Measurements from ENCODE around the gene MAPK7.

MAPK7 gene

GRCh38 chr17:19334331-19334730 lies 44.0 kb upstream of the MAPK7 start:
- Histone ChIP-seq H3K27me3 (ENCODE audit: control insufficient read depth in 2 of 2, insufficient read depth in 2 of 2, low read length in 2 of 2) (no peaks in the 10 kb centered on the region), H3K9me3 (ENCODE audit: control insufficient read depth in 2 of 2, low read length in 2 of 2) (no peaks in the 10 kb centered on the region), H3K4me3 (ENCODE audit: low read length in 2 of 2) (no peak overlapping the region), H3K4me1 (ENCODE audit: control insufficient read depth in 2 of 2, insufficient read depth in 2 of 2, low read length in 2 of 2) (no peaks in the 10 kb centered on the region), H3K36me3 (ENCODE audit: control insufficient read depth in 2 of 2, insufficient read depth in 2 of 2, low read length in 2 of 2) (peaks cover 0 to 4% of the 10 kb centered on the region in 2 donors), H3K27ac (ENCODE audit: low read depth in 2 of 2, low read length in 2 of 2) (no peak overlapping the region), H3K9ac (ENCODE audit: low read depth in 1 of 2, low read length in 2 of 2) (no peak overlapping the region)

DNA sequence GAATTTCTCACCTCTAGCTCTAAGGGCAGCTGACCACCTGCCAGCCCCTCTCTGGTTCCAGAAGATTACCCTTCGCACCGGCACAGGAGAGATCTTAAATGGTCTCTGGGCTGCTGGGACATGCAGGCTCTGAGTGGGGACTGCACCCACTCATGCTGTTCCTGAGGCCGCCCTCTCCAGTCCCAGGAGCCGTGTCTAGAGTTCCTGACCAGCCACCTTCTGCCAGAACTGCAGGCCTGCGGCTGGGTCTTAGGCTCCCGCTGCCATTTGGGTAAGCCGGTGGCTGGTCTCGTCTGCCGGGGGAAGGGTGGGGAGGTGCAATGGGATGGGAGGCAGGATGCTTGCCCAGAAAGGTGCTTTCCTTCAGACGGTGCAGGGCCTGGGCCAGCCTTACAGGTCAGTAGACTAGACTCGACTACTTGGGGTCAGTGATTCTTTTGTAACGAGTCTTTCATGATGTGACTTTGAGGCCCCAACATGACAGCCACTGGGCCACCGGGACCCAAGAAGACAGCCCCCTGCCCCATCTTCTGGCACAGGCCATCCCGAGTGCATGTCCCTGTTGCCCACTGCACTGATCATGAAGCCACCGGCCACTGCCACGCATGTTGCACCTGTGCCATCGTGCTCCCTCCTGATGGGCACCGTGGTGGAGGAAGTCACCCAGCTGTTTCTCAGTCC lies 42.2 kb upstream of the MAPK7 start:
- peaks cover 0 to 4% of the 10 kb centered on the region in 2 donors for H3K36me3 ChIP-seq (ENCODE audit: control insufficient read depth in 2 of 2, insufficient read depth in 2 of 2, low read length in 2 of 2)
- no peaks in the 10 kb centered on the region for H3K4me1 ChIP-seq (ENCODE audit: control insufficient read depth in 2 of 2, insufficient read depth in 2 of 2, low read length in 2 of 2)
- no peak overlapping the region for H3K4me3 ChIP-seq (ENCODE audit: low read length in 2 of 2)
- H3K9me3 ChIP-seq (ENCODE audit: control insufficient read depth in 2 of 2, low read length in 2 of 2) = no peaks in the 10 kb centered on the region
- no peak overlapping the region for H3K27ac ChIP-seq (ENCODE audit: low read depth in 2 of 2, low read length in 2 of 2)
- H3K27me3 ChIP-seq (ENCODE audit: control insufficient read depth in 2 of 2, insufficient read depth in 2 of 2, low read length in 2 of 2) = no peaks in the 10 kb centered on the region
- H3K9ac ChIP-seq (ENCODE audit: low read depth in 1 of 2, low read length in 2 of 2) = no peak overlapping the region

- Histone ChIP-seq H3K9ac (ENCODE audit: low read depth in 1 of 2, low read length in 2 of 2) (no peak overlapping the region), H3K4me3 (ENCODE audit: low read length in 2 of 2) (no peak overlapping the region), H3K36me3 (ENCODE audit: control insufficient read depth in 2 of 2, insufficient read depth in 2 of 2, low read length in 2 of 2) (peaks cover 0 to 4% of the 10 kb centered on the region in 2 donors)
Observed at GRCh38 chr17:19336938-19337711, 41.2 kb upstream of the MAPK7 start.

DNA sequence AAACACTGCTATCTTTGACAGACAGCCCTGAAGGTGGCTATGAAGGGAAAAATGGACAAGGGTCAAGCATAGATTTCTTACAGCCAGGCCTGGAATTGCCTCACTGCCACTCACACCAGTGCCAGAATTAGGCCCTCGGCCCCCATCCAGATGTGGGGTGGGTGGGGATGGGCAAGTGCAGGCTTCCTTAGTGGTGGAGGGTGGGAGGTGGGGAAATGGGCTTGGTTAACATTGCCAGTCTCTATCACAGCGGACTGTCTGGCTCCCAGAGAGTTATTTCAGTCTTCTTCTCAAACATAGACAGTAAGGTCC lies 40.6 kb upstream of the MAPK7 start:
- Histone ChIP-seq H3K36me3 (ENCODE audit: control insufficient read depth in 2 of 2, insufficient read depth in 2 of 2, low read length in 2 of 2) (peaks cover 0 to 4% of the 10 kb centered on the region in 2 donors), H3K9me3 (ENCODE audit: control insufficient read depth in 2 of 2, low read length in 2 of 2) (no peaks in the 10 kb centered on the region), H3K9ac (ENCODE audit: low read depth in 1 of 2, low read length in 2 of 2) (no peak overlapping the region), H3K27me3 (ENCODE audit: control insufficient read depth in 2 of 2, insufficient read depth in 2 of 2, low read length in 2 of 2) (no peaks in the 10 kb centered on the region), H3K27ac (ENCODE audit: low read depth in 2 of 2, low read length in 2 of 2) (no peak overlapping the region), H3K4me1 (ENCODE audit: control insufficient read depth in 2 of 2, insufficient read depth in 2 of 2, low read length in 2 of 2) (no peaks in the 10 kb centered on the region), H3K4me3 (ENCODE audit: low read length in 2 of 2) (no peak overlapping the region)

More at GRCh38 chr17:19336938-19337711, 41.2 kb upstream of the MAPK7 start:
- H3K4me1 ChIP-seq (ENCODE audit: control insufficient read depth in 2 of 2, insufficient read depth in 2 of 2, low read length in 2 of 2) = no peaks in the 10 kb centered on the region
- no peaks in the 10 kb centered on the region for H3K9me3 ChIP-seq (ENCODE audit: control insufficient read depth in 2 of 2, low read length in 2 of 2)
- H3K27ac ChIP-seq (ENCODE audit: low read depth in 2 of 2, low read length in 2 of 2) = no peak overlapping the region
- H3K27me3 ChIP-seq (ENCODE audit: control insufficient read depth in 2 of 2, insufficient read depth in 2 of 2, low read length in 2 of 2) = no peaks in the 10 kb centered on the region

DNA sequence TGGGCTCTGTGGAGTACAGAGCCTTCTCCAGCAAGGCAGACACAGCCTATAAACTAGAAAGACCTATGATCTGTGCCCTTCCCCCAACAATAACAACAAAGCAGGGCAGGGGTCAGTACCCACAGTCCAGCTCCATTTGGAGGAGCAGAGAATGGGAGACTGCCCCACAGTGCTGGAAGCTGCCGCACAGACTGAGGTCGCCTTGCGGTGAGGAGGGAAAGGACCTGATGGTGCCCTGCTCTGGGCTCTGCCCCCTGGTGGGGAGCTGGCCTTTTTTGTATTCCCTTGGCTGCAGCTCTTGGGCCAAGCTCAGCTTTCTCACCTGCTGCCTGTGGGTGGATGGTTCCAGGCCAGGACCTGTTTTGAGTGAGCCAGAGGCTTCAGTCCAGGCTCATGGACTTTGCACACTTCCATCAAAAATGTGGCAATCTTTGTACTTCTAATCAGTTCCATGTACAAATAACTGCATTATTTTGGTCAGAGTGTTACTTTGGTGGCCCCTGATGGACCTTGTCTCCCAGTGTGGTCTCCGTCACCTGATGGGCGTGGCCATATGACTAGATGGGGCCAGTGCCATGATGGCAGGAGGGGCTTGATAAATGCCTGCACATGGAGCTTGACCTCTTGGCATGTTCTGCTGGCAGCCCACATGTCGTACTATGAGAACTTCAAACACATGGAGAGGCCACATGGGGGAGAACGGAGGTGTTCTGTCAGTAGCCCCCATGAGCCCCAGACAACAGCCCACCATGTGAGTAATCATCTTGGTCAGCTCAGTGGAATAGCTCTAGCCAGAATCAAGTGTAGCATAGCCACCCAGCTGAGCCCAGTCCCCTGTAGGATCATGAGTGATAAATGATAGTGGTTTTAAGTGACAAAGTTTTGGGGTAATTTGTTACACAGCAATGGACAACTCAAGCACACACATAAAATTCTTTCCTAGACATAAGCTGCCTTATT lies 40.0 kb upstream of the MAPK7 start:
- Histone ChIP-seq H3K4me3 (ENCODE audit: low read length in 2 of 2) (no peak overlapping the region), H3K36me3 (ENCODE audit: control insufficient read depth in 2 of 2, insufficient read depth in 2 of 2, low read length in 2 of 2) (peaks cover 0 to 4% of the 10 kb centered on the region in 2 donors), H3K27ac (ENCODE audit: low read depth in 2 of 2, low read length in 2 of 2) (no peak overlapping the region), H3K27me3 (ENCODE audit: control insufficient read depth in 2 of 2, insufficient read depth in 2 of 2, low read length in 2 of 2) (no peaks in the 10 kb centered on the region), H3K9ac (ENCODE audit: low read depth in 1 of 2, low read length in 2 of 2) (no peak overlapping the region), H3K9me3 (ENCODE audit: control insufficient read depth in 2 of 2, low read length in 2 of 2) (no peaks in the 10 kb centered on the region), H3K4me1 (ENCODE audit: control insufficient read depth in 2 of 2, insufficient read depth in 2 of 2, low read length in 2 of 2) (no peaks in the 10 kb centered on the region)

GRCh38 chr17:19339341-19339815 lies 38.9 kb upstream of the MAPK7 start:
- no peak overlapping the region for H3K9ac ChIP-seq (ENCODE audit: low read depth in 1 of 2, low read length in 2 of 2)
- no peaks in the 10 kb centered on the region for H3K9me3 ChIP-seq (ENCODE audit: control insufficient read depth in 2 of 2, low read length in 2 of 2)
- H3K27ac ChIP-seq (ENCODE audit: low read depth in 2 of 2, low read length in 2 of 2) = no peak overlapping the region
- H3K36me3 ChIP-seq (ENCODE audit: control insufficient read depth in 2 of 2, insufficient read depth in 2 of 2, low read length in 2 of 2) = no peaks in the 10 kb centered on the region
- H3K4me3 ChIP-seq (ENCODE audit: low read length in 2 of 2) = no peak overlapping the region
- no peaks in the 10 kb centered on the region for H3K4me1 ChIP-seq (ENCODE audit: control insufficient read depth in 2 of 2, insufficient read depth in 2 of 2, low read length in 2 of 2)
- H3K27me3 ChIP-seq (ENCODE audit: control insufficient read depth in 2 of 2, insufficient read depth in 2 of 2, low read length in 2 of 2) = no peaks in the 10 kb centered on the region

- Histone ChIP-seq H3K4me3 (ENCODE audit: low read length in 2 of 2) (no peak overlapping the region), H3K27me3 (ENCODE audit: control insufficient read depth in 2 of 2, insufficient read depth in 2 of 2, low read length in 2 of 2) (no peaks in the 10 kb centered on the region), H3K36me3 (ENCODE audit: control insufficient read depth in 2 of 2, insufficient read depth in 2 of 2, low read length in 2 of 2) (no peaks in the 10 kb centered on the region), H3K27ac (ENCODE audit: low read depth in 2 of 2, low read length in 2 of 2) (no peak overlapping the region), H3K9me3 (ENCODE audit: control insufficient read depth in 2 of 2, low read length in 2 of 2) (no peaks in the 10 kb centered on the region), H3K4me1 (ENCODE audit: control insufficient read depth in 2 of 2, insufficient read depth in 2 of 2, low read length in 2 of 2) (no peaks in the 10 kb centered on the region), H3K9ac (ENCODE audit: low read depth in 1 of 2, low read length in 2 of 2) (no peak overlapping the region)
Observed at GRCh38 chr17:19341211-19341631, 37.1 kb upstream of the MAPK7 start.

GRCh38 chr17:19341641-19342610 lies 36.4 kb upstream of the MAPK7 start:
- Histone ChIP-seq H3K36me3 (ENCODE audit: control insufficient read depth in 2 of 2, insufficient read depth in 2 of 2, low read length in 2 of 2) (no peaks in the 10 kb centered on the region), H3K9me3 (ENCODE audit: control insufficient read depth in 2 of 2, low read length in 2 of 2) (no peaks in the 10 kb centered on the region), H3K27me3 (ENCODE audit: control insufficient read depth in 2 of 2, insufficient read depth in 2 of 2, low read length in 2 of 2) (no peaks in the 10 kb centered on the region), H3K4me1 (ENCODE audit: control insufficient read depth in 2 of 2, insufficient read depth in 2 of 2, low read length in 2 of 2) (peaks cover 0 to 5% of the 10 kb centered on the region in 2 donors), H3K9ac (ENCODE audit: low read depth in 1 of 2, low read length in 2 of 2) (no peak overlapping the region), H3K27ac (ENCODE audit: low read depth in 2 of 2, low read length in 2 of 2) (no peak overlapping the region), H3K4me3 (ENCODE audit: low read length in 2 of 2) (no peak overlapping the region)

GRCh38 chr17:19342611-19343255 lies 35.6 kb upstream of the MAPK7 start:
- H3K27ac ChIP-seq (ENCODE audit: low read depth in 2 of 2, low read length in 2 of 2) = no peak overlapping the region

More at GRCh38 chr17:19342611-19343255, 35.6 kb upstream of the MAPK7 start:
- H3K36me3 ChIP-seq (ENCODE audit: control insufficient read depth in 2 of 2, insufficient read depth in 2 of 2, low read length in 2 of 2) = no peaks in the 10 kb centered on the region
- no peak overlapping the region for H3K4me3 ChIP-seq (ENCODE audit: low read length in 2 of 2)
- no peaks in the 10 kb centered on the region for H3K27me3 ChIP-seq (ENCODE audit: control insufficient read depth in 2 of 2, insufficient read depth in 2 of 2, low read length in 2 of 2)
- H3K4me1 ChIP-seq (ENCODE audit: control insufficient read depth in 2 of 2, insufficient read depth in 2 of 2, low read length in 2 of 2) = peaks cover 0 to 11% of the 10 kb centered on the region in 2 donors
- H3K9me3 ChIP-seq (ENCODE audit: control insufficient read depth in 2 of 2, low read length in 2 of 2) = no peaks in the 10 kb centered on the region
- no peak overlapping the region for H3K9ac ChIP-seq (ENCODE audit: low read depth in 1 of 2, low read length in 2 of 2)
